ENCODE results near the gene MED13L. TPM values are rescaled to one million over a fixed set of nuclear protein-coding genes. Genes with fewer than 3 reads are reported as not detected.
A peak's percentile ranks its signal among the peaks of the same experiment; 100 is the strongest.

MED13L gene
- total and polyA plus RNA-seq, 12 donors, result 8.8 to 106 (median 73.8) TPM

DNA sequence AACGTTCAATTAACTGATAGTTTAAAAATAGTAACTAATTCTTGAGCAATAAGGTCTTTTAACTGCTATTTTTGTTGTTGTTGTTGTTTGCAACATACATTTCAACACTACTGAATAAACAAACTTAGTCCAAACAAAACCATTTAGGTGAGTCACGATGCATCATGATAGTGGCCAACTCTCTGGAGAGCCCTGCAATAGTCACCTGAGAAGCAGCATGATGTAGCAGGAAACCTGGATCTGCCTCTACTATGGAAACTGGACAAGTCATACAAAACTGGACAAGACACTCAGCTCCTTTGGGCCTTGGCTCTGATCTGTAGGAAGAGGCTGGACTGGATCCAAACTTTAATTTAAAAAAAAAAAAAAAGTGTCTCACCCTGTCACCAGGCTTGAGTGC is 117.3 kb downstream of the MED13L start:
- H3K36me3 ChIP-seq (replicated peaks in 1 of 2), result no peaks in the 10 kb centered on the region
- WGBS, 4 donors, result 52 to 58% (median 54%) methylated on average over 2 of the region's 2 CpGs
- H3K4me3 ChIP-seq, result no peak overlapping the region
- H3K27ac ChIP-seq, result no peak overlapping the region
- no peaks in the 10 kb centered on the region for H3K27me3 ChIP-seq
- H3K9me3 ChIP-seq (replicated peaks in 1 of 3), result no peaks in the 10 kb centered on the region
- no peak for DNase-seq
- H3K4me1 ChIP-seq (replicated peaks in 1 of 2), result peaks cover 0 to 60% of the 10 kb centered on the region in 2 donors
- intact Hi-C loops (cut with DNase I), result no loop called here
- TF ChIP-seq, protein P1, sequence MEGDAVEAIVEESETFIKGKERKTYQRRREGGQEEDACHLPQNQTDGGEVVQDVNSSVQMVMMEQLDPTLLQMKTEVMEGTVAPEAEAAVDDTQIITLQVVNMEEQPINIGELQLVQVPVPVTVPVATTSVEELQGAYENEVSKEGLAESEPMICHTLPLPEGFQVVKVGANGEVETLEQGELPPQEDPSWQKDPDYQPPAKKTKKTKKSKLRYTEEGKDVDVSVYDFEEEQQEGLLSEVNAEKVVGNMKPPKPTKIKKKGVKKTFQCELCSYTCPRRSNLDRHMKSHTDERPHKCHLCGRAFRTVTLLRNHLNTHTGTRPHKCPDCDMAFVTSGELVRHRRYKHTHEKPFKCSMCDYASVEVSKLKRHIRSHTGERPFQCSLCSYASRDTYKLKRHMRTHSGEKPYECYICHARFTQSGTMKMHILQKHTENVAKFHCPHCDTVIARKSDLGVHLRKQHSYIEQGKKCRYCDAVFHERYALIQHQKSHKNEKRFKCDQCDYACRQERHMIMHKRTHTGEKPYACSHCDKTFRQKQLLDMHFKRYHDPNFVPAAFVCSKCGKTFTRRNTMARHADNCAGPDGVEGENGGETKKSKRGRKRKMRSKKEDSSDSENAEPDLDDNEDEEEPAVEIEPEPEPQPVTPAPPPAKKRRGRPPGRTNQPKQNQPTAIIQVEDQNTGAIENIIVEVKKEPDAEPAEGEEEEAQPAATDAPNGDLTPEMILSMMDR (IDR thresholded peaks at IDR 0.05), result no peak
- no peak for TF ChIP-seq POLR2A (IDR thresholded peaks at IDR 0.05)

DNA sequence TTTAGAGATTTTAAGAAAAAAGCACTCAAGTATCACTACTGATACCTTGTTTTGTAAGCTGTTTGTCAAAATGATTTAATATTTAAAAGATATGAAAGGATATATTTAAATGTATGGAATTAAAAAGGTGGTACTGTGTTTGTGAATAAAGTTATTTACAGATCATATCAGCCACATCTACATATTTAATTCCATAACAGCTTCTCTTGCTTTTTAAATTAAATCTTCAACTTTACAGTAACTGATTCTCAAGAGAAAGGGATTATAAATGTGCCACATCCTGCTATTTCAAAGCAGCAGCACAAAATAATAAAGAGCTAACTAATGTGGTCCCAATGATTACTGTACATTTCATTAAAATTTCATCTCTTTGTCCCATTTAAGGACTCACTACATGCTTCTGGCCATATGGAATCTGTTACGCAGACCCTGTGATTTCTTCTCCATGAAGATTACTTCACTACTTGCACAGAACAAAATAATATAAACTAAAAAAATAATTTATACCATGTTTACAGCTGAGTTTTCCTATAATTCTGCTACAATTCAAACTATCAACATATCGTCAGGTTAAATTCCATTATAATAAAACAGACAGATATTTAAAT is 117.8 kb downstream of the MED13L start:
- 91 to 98% (median 94%) methylated on average over 2 of the region's 2 CpGs for WGBS, 4 donors
- intact Hi-C loops (cut with DNase I), result loop anchor here in 1 of 2 donors (10.0 kb wide), 1 partner anchor 55 kb away; no protein-coding TSS in a partner anchor
- TF ChIP-seq POLR2A (IDR thresholded peaks at IDR 0.05), result no peak
- Histone ChIP-seq H3K9me3 (replicated peaks in 1 of 3) (no peaks in the 10 kb centered on the region), H3K27ac (no peak overlapping the region), H3K27me3 (no peaks in the 10 kb centered on the region), H3K4me1 (replicated peaks in 1 of 2) (peaks cover 0 to 54% of the 10 kb centered on the region in 2 donors), H3K4me3 (no peak overlapping the region), H3K36me3 (replicated peaks in 1 of 2) (no peaks in the 10 kb centered on the region)
- DNase-seq, result no peak

DNA sequence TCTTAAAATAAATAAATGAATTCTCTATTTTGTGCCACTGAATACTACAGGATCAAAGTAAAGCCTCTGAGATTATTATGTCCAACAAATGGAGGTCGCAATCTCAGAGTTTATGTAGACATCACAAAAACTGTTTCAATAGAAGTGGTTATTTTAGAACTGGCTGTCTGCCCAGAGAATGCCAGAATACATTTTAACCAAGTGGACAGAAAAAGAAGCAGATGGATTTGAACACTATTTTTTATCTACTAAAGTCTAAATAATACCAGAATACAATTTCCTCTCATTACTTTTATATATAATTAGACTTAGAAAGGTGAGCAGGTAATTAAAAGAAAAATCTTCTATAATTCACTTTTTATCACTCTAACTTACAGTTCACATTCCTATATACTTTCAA is 118.3 kb downstream of the MED13L start:
- WGBS, 4 donors, result 8 to 11% (median 9%) methylated on average over 1 of the region's 1 CpG
- peaks cover 0 to 50% of the 10 kb centered on the region in 2 donors for H3K4me1 ChIP-seq (replicated peaks in 1 of 2)
- H3K36me3 ChIP-seq (replicated peaks in 1 of 2), result no peaks in the 10 kb centered on the region
- peak overlapping the region in 1 of 5 donors; percentile 5 for H3K27ac ChIP-seq
- no peak overlapping the region for H3K4me3 ChIP-seq
- DNase-seq, result peak in 1 of 7 donors; percentile 29
- no peaks in the 10 kb centered on the region for H3K9me3 ChIP-seq (replicated peaks in 1 of 3)
- intact Hi-C loops (cut with DNase I), result loop anchor here in 1 of 2 donors (10.0 kb wide), 1 partner anchor 56 kb away; no protein-coding TSS in a partner anchor
- TF ChIP-seq, protein P1 (IDR thresholded peaks at IDR 0.05), result no peak
- no peak for TF ChIP-seq POLR2A (IDR thresholded peaks at IDR 0.05)
- no peaks in the 10 kb centered on the region for H3K27me3 ChIP-seq

DNA sequence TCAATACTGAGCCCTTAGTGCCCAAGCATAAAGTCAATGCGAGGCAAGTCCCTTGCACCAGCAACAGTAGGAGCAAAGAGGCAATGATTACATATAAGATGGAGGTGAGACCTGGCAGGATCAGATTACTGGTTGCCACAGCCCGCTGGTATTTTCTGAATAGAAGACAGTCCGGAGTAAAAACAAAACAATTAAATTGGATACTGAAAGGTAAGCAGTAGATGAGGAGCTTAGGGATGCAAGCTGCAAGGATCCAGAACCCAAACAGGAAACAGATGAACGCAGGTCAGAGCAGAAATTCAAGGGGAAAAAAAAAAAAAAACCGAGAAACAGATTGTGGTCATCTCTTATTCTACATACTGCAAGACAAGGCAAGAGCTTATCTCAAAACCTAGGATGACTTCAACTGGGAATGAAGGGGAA is 119.6 kb downstream of the MED13L start:
- whole genome bisulfite sequencing, 4 donors, result 66 to 74% (median 72%) methylated on average over 5 of the region's 5 CpGs
- H3K27ac ChIP-seq, result no peak overlapping the region
- H3K27me3 ChIP-seq, result no peaks in the 10 kb centered on the region
- peaks cover 0 to 58% of the 10 kb centered on the region in 2 donors for H3K4me1 ChIP-seq (replicated peaks in 1 of 2)
- TF ChIP-seq, protein P1 (IDR thresholded peaks at IDR 0.05), result no peak
- no peak for TF ChIP-seq POLR2A (IDR thresholded peaks at IDR 0.05)
- H3K36me3 ChIP-seq (replicated peaks in 1 of 2), result no peaks in the 10 kb centered on the region
- H3K9me3 ChIP-seq (replicated peaks in 1 of 3), result no peaks in the 10 kb centered on the region
- intact Hi-C loops (cut with DNase I), result loop anchor here in 1 of 2 donors (10.0 kb wide), 1 partner anchor 57 kb away; no protein-coding TSS in a partner anchor
- no peak overlapping the region for H3K4me3 ChIP-seq
- no peak for DNase-seq

DNA sequence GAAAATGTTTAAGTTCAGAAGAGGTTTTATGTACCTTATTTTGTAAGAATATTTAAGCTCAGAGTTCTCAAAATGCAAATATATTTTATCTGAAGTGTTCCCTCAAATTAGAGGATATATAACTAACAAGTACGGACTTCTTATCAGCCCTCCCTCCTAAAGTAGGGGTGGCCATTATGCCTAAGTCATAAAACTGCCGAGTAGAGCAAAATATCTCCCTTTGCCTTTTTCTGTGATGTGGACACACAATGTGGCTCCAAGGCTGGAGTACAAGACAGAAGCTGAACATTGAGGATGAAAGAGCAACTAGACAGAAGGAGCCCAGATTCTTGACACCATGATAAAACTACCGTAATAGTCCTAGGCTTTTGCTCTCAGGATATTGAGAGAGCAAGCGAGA is 120.9 kb downstream of the MED13L start:
- no peaks in the 10 kb centered on the region for H3K27me3 ChIP-seq
- no peak for TF ChIP-seq POLR2A (IDR thresholded peaks at IDR 0.05)
- TF ChIP-seq, protein P1 (IDR thresholded peaks at IDR 0.05), result no peak
- no peaks in the 10 kb centered on the region for H3K36me3 ChIP-seq (replicated peaks in 1 of 2)
- H3K4me1 ChIP-seq (replicated peaks in 1 of 2), result peaks cover 0 to 60% of the 10 kb centered on the region in 2 donors
- H3K4me3 ChIP-seq, result no peak overlapping the region
- no peak for DNase-seq
- no peak overlapping the region for H3K27ac ChIP-seq
- intact Hi-C loops (cut with DNase I), result loop anchor here in 1 of 2 donors (10.0 kb wide), 1 partner anchor 58 kb away; no protein-coding TSS in a partner anchor
- WGBS, 4 donors, result 91 to 96% (median 92%) methylated on average over 4 of the region's 4 CpGs
- H3K9me3 ChIP-seq (replicated peaks in 1 of 3), result no peaks in the 10 kb centered on the region
